ENCODE results near the gene TMEM135.
"Not testable (repeated sequence)": the region's sequence is repeated elsewhere in the genome, so short reads cannot be mapped to it uniquely, and the experiment has no call there.

TMEM135 gene

DNA sequence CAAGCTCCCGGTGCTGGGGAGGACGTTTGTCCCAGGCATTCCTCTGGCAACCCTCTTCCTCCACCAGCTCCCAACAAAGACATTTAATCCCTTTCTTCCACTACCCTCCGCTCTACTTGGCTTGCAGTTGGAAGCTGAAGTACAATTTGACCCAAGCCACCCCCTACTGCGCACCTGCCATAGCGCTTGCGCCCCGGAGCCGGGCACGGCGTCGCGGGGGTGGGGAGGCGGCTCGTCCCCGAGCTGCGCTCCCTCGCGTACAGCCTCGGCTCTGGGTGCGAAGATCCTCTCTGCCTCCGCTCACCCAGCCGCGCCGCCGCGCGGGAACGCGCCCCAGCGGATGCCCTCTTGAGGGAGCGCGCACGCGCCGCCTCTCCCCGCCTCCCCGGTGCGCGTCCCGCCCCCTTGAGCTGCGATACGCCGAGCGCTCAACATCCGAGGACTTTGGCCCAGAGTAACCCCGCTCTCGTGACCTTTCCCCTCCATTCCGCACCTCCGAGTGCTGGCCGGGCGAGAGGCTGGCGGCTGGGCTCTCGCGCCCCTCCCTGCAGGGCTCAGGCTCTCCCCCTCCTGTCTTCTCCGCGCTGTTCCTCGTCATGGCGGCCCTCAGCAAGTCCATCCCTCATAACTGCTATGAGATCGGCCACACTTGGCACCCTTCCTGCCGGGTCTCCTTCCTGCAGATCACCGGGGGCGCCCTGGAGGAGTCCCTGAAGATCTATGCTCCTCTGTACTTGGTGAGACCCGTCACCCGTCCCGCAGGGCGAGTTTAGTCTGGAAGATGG is at the start of gene TMEM135:
TMEM135 (plus strand) TSS at position 485 of the 785 bp plus-strand sequence; CDS start at position 597, 112 bp downstream.
- peak; percentile 94 to 95 for DNase-seq

DNA sequence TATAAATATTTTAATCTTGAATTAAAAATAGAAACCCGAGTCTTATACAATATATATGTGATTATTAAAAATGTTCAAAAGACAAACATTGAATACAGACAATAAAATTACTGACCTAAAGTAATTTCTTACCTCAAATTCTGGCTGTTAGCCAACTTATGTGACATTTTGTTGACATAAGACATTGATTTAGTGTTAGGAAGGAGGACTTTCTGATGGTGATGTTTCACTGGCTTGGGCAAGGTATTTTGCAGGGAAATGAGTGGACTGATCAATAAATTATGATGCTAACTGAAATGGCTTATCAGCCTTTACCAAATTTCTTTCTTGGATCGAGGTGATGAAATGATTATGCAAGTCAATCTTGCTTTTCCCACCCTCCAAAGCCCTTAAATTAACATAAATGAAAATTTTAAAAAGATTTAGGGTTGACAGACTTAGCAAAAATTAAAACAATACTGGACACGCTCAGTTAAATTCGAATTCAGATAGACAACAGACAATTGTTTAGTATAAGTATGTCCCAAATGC is 49.3 kb upstream of the TMEM135 start:
- no peak for DNase-seq

DNA sequence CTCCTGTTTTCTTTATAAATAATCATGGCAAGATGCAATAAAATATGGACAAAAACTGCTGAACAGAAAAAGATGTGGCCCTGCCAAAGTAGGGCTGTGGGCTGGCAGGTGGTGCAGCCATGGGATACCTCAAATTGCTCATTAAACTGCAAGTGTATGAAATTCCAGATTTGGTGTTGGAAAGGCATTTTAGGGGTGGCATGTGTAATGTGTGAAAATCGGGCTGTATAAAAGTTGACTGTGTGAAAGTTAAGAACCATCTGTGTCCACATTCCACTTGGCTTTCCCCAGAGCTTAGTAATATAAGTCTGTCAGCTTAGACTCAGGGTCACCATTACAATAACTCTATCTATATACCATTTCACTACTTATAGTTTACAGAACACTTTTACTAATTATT is 47.7 kb upstream of the TMEM135 start:
- no peak for DNase-seq

DNA sequence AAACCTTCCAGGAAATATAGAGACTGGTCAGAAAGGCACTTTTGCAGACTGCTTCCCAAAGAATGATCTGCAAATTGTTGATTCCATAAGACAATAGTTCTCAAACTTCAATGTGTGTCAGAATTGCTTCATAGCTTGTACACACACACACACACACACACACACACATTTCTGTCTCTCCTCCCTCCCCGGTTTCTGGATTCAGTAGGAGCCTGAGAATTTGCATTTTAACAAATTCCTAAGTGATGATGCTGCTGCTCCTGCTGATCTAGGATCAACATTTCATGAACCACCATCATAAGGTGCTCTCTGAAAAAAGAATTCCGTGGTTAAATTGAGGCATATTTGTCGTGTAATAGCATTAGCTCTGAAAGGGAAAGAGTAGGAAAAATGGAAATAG is 47.2 kb upstream of the TMEM135 start:
- no peak for DNase-seq

DNA sequence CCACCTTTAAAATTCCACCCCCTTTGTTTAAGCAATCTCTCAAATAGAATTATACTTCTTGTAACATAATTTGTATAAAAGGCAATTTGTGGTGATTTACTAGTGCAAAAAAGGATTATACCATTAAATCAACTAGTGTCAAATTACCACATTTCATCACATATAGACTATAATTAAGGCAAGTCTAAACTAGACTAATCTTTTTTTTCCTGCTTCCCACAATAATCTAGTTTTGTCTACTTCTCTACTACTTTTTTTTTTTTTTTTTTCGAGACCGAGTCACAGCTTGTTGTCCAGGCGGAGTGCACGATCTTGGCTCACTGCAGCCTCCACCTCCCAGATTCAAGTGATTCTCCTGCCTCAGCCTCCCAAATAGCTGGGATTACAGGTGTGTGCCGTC is 46.4 kb upstream of the TMEM135 start:
- no peak for DNase-seq

DNA sequence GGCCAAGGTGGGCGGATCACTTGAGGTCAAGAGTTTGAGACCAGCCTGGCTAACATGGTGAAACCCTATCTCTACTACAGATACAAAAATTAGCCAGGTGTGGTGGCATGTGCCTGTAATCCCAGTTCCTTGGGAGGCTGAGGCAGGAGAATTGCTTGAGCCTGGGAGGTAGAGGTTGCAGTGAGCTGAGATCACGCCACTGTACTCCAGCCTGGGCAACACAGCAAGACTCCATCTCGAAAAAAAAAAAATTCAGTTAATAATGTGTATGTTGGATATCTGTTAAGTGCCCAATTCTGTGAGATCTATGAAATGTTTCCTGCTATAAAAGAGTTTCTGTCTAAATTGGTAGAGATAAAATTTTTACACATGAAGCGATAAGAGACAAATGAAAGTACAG is 45.4 kb upstream of the TMEM135 start:
- not testable (repeated sequence) for DNase-seq

DNA sequence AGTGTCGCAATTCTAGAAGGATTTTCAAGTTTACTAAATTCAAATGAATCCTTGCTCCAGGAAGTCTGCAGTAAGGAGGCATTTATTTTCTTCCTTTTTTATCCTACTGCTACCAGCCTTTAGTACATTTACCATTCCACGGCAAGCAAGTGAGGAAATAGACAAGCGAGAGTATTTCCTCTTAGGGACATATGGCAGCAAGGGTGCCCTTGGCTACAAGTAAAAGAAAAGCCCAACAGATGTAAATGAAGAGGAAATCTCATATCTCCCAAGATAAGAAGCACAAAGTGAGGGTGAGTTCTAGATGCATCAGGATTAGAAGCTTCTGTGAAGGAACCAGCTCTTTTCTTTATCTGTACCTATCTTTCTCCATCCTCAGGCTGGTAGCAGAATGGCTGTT is 44.7 kb upstream of the TMEM135 start:
- no peak for DNase-seq

DNA sequence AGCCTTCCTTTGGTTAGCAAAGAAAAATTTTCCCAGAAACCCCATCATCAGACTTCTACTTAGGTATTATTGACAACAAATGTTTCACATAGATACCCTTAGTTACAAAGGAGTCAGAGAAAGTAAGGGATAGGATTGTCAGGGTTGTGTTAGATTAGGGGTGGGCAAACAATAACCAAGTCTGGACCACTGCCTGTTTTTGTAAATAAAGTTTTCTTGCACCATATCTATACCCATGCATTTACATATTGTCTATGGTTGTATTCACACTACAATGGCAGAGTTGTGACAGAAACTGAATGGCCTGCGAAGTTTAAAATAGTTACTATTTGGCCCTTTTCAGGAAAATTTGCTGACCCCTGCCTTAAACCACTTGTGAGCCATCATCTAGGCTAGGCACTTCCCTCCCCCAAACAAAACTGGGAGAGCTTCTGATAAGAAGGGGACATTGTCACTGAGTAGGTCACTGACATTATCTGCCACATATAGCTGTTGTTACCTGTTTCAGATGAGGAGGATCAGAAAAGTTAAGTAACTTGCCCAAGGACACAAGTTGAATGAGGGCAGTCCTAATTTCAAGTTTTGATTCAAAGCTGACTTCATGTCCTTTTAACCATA is 40.7 kb upstream of the TMEM135 start:
- no peak for DNase-seq

DNA sequence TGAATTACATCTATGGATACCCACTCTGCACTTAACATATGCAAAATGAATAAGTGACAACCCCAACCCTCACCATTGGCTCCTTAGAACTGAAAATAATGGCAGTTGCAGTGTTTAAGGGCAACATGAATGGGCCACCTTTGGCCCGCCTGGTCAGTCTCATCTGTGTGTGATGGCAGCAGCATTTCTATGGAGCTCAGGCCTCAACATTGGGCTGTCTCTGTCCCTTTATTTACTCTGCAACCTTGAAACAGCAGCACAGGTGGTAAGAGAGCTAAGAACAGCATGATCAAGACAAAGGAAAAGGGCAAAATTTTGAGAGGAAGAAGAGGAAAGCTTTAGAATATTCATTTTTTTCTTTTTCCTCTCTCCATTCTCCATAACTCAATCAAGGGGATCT is 38.3 kb upstream of the TMEM135 start:
- no peak for DNase-seq

DNA sequence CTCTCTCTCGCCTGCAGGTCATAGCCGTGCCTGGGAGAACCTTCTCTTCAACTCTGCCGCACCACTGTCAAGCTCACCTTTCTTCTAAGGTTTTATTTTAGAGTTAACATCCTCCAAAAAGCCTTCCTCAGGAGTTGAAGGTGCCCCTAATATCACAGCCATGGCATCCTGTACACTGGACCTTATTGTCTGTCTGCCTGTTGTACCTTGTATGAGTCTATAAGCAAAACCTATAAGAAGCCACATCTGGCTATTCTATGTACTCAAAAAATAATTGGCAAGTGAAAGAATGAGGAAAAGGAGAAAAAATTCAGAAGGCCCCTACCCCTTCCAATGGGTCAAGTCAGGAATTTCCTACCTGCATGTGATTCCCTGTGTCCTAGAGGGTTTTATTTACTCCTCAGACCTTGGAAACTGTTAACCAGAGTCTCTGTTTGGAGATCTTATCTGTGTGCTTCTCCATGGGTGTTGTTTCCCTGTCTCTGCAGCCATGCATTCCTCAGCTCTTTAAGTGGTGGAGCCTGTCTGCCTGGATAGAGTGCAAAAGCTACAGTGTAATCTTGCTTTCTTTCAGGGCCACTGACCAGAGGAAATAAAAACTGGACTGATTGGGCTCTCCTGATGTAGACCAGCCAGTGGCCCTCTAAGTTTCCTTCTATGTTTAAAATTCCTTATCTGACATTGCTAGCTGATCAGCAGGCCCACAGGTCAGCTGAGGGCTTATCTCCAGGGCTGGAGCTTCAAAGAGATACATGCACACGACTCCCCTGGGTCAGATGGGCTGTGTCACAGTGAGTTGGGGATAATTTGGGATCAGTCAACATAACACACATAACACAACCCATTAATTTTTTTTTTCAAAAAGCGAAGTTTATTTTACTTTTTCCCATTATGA is 37.6 kb upstream of the TMEM135 start:
- DNase-seq, result no peak

DNA sequence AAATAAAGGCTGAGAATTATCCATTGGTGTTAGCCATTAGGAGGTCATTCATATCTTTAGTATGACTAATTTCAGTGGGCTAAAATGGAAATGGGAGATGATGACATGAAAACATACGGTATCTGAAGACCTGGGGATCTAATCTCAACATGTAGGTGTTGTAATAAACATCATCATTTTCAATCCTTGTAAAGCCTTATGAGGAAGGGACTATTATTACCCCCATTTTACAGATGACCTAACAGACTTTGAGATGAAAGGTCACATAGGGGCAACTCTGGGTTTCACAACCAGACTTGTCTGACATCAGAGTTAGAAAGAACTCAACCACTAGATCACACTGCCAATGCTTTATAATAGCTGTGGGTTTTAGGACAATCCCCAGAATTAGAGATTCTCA is 34.8 kb upstream of the TMEM135 start:
- DNase-seq, result no peak

DNA sequence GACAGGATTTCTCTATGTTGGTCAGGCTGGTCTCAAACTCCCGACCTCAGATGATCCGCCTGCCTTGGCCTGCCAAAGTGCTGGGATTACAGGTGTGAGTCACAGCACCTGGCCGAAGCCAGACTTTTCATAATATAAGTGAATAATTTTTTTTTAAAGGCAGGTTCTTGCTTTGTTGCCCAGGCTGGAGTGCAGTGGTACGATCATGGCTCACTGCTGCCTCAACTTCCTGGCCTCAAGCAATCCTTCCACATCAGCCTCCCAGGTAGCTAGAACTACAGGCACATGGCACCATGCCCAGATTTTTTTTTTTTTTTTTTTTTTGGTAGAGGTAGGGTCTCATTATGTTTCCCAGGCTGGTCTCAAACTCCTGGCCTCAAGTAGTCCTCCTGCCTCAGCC is 33.5 kb upstream of the TMEM135 start:
- DNase-seq, result not testable (repeated sequence)

DNA sequence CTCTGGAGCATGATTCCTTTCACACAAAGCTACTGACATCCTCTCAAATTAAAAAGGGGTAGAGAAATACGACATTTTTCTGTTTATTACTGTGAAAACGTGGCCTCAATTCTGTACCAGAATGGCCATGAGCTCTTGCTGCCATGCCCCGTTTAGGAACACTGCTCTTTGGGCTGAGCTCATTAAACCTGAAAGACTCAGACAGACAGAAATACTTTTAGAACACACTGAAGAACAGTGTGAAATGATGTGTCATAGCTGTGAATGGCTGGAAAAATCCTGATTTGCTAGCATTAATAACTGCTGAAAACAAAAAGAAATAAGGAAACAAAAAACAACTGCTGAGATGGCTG is 32.2 kb upstream of the TMEM135 start:
- no peak for DNase-seq

DNA sequence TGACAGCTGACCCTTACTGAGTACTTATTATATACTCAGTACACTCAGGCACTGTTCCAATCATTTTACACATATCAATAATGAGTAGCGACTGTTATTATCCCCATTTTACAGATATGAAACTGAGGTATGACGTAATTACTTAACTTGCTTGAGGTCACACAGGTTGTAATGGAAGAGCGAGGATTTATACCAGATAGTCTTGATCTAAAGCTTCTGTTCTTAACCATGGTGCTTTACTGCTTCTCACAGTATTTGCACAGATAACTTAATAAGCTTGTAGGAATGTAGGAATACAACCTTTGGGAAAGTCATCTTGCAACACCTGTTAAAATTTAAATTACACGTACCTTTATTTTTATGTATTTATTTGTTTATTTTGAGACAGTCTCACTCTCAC is 31.7 kb upstream of the TMEM135 start:
- DNase-seq, result no peak

DNA sequence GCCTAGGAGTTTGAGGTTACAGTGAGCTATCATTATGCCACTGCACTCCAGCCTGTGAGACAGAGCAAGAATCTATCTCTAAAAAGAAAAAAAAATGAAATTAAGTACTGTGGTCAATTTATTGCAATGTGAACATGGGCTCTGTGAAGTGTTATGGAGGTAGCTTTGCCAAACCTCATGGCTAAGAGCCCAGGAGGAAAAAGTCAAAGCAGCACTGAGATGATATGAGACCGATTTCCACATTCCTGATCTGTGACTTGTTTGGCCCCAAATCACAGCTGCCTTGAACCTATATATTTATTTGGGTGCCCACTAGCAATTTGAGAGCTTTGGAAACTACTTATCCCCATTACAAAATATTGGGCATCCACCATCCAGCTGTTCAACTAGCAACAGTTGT is 29.8 kb upstream of the TMEM135 start:
- DNase-seq, result no peak

DNA sequence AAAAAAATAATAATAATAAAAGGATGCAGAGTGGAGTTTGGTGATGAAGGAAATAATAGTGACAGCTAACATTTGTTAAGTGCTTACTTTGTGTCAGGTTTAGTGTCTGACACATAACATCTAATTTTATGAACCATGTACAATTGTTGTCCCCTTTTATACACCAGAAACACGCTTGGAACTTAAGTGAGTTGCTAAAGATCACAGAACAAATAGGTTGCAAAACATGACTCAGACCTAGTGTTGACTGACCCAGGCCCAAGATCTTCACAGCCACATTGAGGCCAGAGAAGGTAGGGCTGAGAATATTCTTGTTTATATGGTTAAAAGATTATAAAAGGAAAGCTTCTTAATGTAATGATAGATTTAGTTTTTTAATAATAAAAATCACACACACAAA is 25.6 kb upstream of the TMEM135 start:
- DNase-seq, result no peak

DNA sequence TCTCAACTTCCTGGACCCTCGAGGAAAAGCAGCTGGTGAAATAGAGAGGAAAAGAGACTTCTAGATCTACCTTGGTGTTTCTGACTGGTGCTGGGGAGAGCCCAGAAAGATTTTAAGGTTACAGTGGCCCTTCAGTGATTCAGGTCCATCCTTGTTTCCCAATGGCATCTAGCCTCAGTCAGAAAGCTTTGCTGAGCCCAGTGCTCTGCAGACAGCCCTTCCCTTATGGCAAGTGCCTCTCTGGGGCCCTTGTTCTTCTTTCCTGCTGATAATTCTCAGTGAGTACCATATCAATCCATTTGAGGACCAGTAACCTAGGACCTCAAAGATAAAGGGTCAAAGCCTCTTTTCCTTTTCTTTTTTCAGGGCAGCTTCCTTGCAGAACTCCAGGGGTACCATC is 25.1 kb upstream of the TMEM135 start:
- no peak for DNase-seq

DNA sequence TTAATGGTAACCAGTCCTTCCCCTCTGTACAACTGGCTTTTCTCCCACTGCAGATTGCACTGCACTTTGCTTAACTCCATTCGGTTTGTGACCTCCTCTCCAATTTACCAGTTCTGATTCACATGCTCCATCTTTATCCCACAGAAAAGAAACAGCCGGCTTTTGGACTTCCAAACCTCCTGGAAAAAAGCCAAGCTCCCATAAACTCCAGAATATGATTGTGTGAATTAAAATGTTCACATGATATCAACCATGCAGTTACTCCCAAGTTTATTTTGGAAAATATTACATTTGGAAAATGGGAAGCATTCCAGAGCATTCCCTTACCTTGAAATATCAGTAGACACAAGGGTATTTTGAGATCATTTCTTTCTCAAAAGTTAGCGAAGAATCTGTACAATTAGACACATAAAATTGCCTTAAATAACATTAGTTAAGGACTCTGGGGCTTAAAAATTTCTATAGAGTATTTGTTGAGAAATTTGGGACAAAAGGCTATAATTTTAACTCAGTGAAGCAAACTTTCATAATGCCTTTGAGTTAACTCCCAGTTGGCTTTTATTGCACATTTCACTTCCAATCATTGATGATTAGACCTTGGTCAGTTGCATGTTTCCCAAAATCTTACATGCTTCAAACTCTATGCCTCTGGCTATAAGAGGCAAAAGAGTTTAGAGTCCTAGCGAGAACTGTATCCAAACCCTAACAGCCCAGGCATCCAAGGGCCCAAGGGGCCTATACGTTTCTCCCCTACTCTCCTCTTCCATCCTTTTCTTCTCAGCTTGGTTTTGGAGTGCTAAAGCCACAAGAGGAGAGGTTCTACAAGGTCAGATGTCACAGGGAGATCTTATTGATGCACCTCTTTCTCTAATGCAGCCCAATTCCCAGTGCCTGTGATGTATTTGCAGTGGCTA is 23.6 kb upstream of the TMEM135 start:
- no peak for DNase-seq

DNA sequence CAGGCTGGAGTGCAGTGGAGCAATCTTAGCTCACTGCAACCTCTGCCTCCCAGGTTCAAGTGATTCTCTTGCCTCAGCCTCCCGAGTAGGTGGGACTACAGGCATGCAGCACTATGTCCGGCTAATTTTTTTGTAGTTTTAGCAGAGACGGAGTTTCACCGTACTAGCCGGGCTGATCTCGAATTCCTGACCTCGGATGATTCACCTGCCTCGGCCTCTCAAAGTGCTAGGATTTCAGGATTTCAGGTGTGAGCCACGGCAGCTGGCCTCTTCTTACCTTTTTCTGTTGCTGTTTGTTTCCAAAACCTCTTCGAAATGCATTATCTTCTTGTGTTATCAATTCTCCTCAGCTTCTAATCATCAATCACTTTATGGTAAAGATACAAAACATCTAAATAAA is 22.1 kb upstream of the TMEM135 start:
- no peak for DNase-seq

DNA sequence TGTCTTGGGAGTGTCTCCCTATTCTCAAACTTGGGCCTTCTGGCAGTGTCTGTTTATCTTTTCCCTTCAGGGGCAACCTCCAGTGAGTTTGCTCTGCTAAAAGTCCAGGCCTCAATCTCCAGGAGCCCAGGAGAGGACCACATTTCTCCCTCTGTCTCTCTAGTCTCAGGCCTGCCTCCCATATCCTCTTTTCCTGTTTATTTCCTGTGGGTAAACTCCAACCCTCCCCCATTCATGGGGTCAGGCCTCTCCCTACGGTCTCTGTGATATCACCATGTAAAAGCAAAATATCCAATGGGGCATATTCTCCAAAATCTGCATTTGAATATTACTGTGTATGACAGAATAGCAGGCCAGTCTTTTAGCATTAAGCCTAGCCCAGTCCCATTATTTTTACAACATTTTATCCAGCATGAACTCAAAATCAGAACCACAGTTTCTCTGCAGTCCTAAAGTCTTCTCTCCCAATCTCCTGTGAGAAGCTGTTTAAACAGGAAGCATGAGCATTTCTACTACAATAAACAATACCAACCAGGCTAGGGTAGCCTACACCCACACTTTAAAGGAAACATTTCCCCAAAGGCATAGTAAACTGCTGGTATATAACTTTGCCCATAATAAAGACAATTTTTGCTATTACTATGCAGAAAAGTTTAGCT is 18.0 kb upstream of the TMEM135 start:
- DNase-seq, result no peak

DNA sequence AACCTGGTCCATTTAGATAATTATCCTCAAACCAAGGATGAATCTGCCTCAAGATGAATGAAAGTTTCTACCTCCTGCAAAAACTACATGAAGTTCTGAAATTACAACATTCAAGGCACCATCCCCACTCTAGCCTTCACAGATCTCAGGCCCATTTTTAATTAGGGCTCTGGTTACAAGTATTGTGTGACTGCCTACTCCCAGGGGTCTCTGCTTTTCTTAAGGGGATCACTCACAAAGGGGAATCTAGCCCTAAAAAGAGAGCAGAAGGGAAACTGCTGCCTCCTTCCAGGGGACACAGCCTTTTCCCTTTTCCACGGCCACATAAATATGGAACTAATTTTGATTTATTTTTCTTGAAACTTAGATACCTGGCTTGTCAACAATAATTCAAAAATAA is 17.4 kb upstream of the TMEM135 start:
- DNase-seq, result no peak

Data from activated CD4-positive, alpha-beta T cell treated with anti-CD3 and anti-CD28 coated beads, Interleukin-2, amount 50 U/mL, for 48 hours (primary cell).